Measurements from ENCODE around the gene NRDE2. TPM values are rescaled to one million over a fixed set of nuclear protein-coding genes. Genes with fewer than 3 reads are reported as not detected.

NRDE2 gene
- polyA plus RNA-seq, 4 donors: 11.2 to 20.0 (median 16.3) TPM

GRCh38 chr14:90290337-90291011 lies 41.3 kb downstream of the NRDE2 start:
- H3K27ac ChIP-seq (ENCODE audit: low read depth in 1 of 3, low read length in 2 of 3): no peak overlapping the region
- no peaks in the 10 kb centered on the region for H3K27me3 ChIP-seq (ENCODE audit: control insufficient read depth in 3 of 3, insufficient read depth in 3 of 3, low read length in 3 of 3)
- H3K4me3 ChIP-seq (ENCODE audit: low read depth in 1 of 3, low read length in 3 of 3): no peak overlapping the region
- no peak for FAIRE-seq
- H3K4me1 ChIP-seq (ENCODE audit: control insufficient read depth in 3 of 3, insufficient read depth in 2 of 3, low read depth in 1 of 3, low read length in 2 of 3): peaks cover 0 to 12% (median 0%) of the 10 kb centered on the region in 3 donors
- 91 to 96% (median 95%) methylated on average over 6 of the region's 6 CpGs for WGBS, 3 donors
- no peak for DNase-seq
- H3K9me3 ChIP-seq (ENCODE audit: control insufficient read depth in 2 of 2, insufficient read depth in 1 of 2, low read depth in 1 of 2, low read length in 1 of 2): no peaks in the 10 kb centered on the region
- peaks cover 21 to 59% (median 22%) of the 10 kb centered on the region in 3 donors for H3K36me3 ChIP-seq (ENCODE audit: control insufficient read depth in 3 of 3, insufficient read depth in 2 of 3, low read depth in 1 of 3, low read length in 3 of 3)

GRCh38 chr14:90288651-90289355 lies 42.9 kb downstream of the NRDE2 start:
- DNase-seq (peak; percentile 34 to 80), FAIRE-seq (no peak)
- 32 to 59% (median 33%) methylated on average over 12 of the region's 12 CpGs for WGBS, 3 donors
- Histone ChIP-seq H3K4me1 (ENCODE audit: control insufficient read depth in 3 of 3, insufficient read depth in 2 of 3, low read depth in 1 of 3, low read length in 2 of 3) (peaks cover 0 to 12% (median 0%) of the 10 kb centered on the region in 3 donors), H3K36me3 (ENCODE audit: control insufficient read depth in 3 of 3, insufficient read depth in 2 of 3, low read depth in 1 of 3, low read length in 3 of 3) (peaks cover 20 to 67% (median 26%) of the 10 kb centered on the region in 3 donors), H3K27ac (ENCODE audit: low read depth in 1 of 3, low read length in 2 of 3) (peak overlapping the region in 1 of 3 donors; percentile 42), H3K27me3 (ENCODE audit: control insufficient read depth in 3 of 3, insufficient read depth in 3 of 3, low read length in 3 of 3) (no peaks in the 10 kb centered on the region), H3K4me3 (ENCODE audit: low read depth in 1 of 3, low read length in 3 of 3) (no peak overlapping the region), H3K9me3 (ENCODE audit: control insufficient read depth in 2 of 2, insufficient read depth in 1 of 2, low read depth in 1 of 2, low read length in 1 of 2) (no peaks in the 10 kb centered on the region)

- Histone ChIP-seq H3K4me1 (ENCODE audit: control insufficient read depth in 3 of 3, insufficient read depth in 2 of 3, low read depth in 1 of 3, low read length in 2 of 3) (peaks cover 0 to 12% (median 0%) of the 10 kb centered on the region in 3 donors), H3K9me3 (ENCODE audit: control insufficient read depth in 2 of 2, insufficient read depth in 1 of 2, low read depth in 1 of 2, low read length in 1 of 2) (no peaks in the 10 kb centered on the region), H3K27me3 (ENCODE audit: control insufficient read depth in 3 of 3, insufficient read depth in 3 of 3, low read length in 3 of 3) (no peaks in the 10 kb centered on the region), H3K36me3 (ENCODE audit: control insufficient read depth in 3 of 3, insufficient read depth in 2 of 3, low read depth in 1 of 3, low read length in 3 of 3) (peaks cover 20 to 74% (median 24%) of the 10 kb centered on the region in 3 donors), H3K27ac (ENCODE audit: low read depth in 1 of 3, low read length in 2 of 3) (no peak overlapping the region), H3K4me3 (ENCODE audit: low read depth in 1 of 3, low read length in 3 of 3) (no peak overlapping the region)
- no peak for FAIRE-seq
- 69 to 77% (median 74%) methylated on average over 14 of the region's 14 CpGs for WGBS, 3 donors
- no peak for DNase-seq
These were observed 44.0 kb downstream of the NRDE2 start for GRCh38 chr14:90287791-90288190.

GRCh38 chr14:90281756-90282155 lies 50.0 kb downstream of the NRDE2 start:
- Histone ChIP-seq H3K27ac (ENCODE audit: low read depth in 1 of 3, low read length in 2 of 3) (no peak overlapping the region), H3K27me3 (ENCODE audit: control insufficient read depth in 3 of 3, insufficient read depth in 3 of 3, low read length in 3 of 3) (no peaks in the 10 kb centered on the region), H3K4me1 (ENCODE audit: control insufficient read depth in 3 of 3, insufficient read depth in 2 of 3, low read depth in 1 of 3, low read length in 2 of 3) (no peaks in the 10 kb centered on the region), H3K36me3 (ENCODE audit: control insufficient read depth in 3 of 3, insufficient read depth in 2 of 3, low read depth in 1 of 3, low read length in 3 of 3) (peaks cover 2 to 79% (median 14%) of the 10 kb centered on the region in 3 donors), H3K4me3 (ENCODE audit: low read depth in 1 of 3, low read length in 3 of 3) (no peak overlapping the region), H3K9me3 (ENCODE audit: control insufficient read depth in 2 of 2, insufficient read depth in 1 of 2, low read depth in 1 of 2, low read length in 1 of 2) (no peaks in the 10 kb centered on the region)
- no peak for FAIRE-seq
- DNase-seq: no peak

- Histone ChIP-seq H3K9me3 (ENCODE audit: control insufficient read depth in 2 of 2, insufficient read depth in 1 of 2, low read depth in 1 of 2, low read length in 1 of 2) (no peaks in the 10 kb centered on the region), H3K27me3 (ENCODE audit: control insufficient read depth in 3 of 3, insufficient read depth in 3 of 3, low read length in 3 of 3) (no peaks in the 10 kb centered on the region), H3K27ac (ENCODE audit: low read depth in 1 of 3, low read length in 2 of 3) (no peak overlapping the region), H3K36me3 (ENCODE audit: control insufficient read depth in 3 of 3, insufficient read depth in 2 of 3, low read depth in 1 of 3, low read length in 3 of 3) (peaks cover 2 to 79% (median 14%) of the 10 kb centered on the region in 3 donors), H3K4me3 (ENCODE audit: low read depth in 1 of 3, low read length in 3 of 3) (no peak overlapping the region), H3K4me1 (ENCODE audit: control insufficient read depth in 3 of 3, insufficient read depth in 2 of 3, low read depth in 1 of 3, low read length in 2 of 3) (no peaks in the 10 kb centered on the region)
- WGBS, 3 donors: 87 to 92% (median 87%) methylated on average over 8 of the region's 8 CpGs
- no peak for FAIRE-seq
- no peak for DNase-seq
These were observed 50.5 kb downstream of the NRDE2 start for GRCh38 chr14:90281261-90281660.

- peaks cover 2 to 77% (median 15%) of the 10 kb centered on the region in 3 donors for H3K36me3 ChIP-seq (ENCODE audit: control insufficient read depth in 3 of 3, insufficient read depth in 2 of 3, low read depth in 1 of 3, low read length in 3 of 3)
- no peak overlapping the region for H3K27ac ChIP-seq (ENCODE audit: low read depth in 1 of 3, low read length in 2 of 3)
- no peaks in the 10 kb centered on the region for H3K4me1 ChIP-seq (ENCODE audit: control insufficient read depth in 3 of 3, insufficient read depth in 2 of 3, low read depth in 1 of 3, low read length in 2 of 3)
- DNase-seq (no peak), FAIRE-seq (no peak)
- H3K4me3 ChIP-seq (ENCODE audit: low read depth in 1 of 3, low read length in 3 of 3): no peak overlapping the region
- no peaks in the 10 kb centered on the region for H3K9me3 ChIP-seq (ENCODE audit: control insufficient read depth in 2 of 2, insufficient read depth in 1 of 2, low read depth in 1 of 2, low read length in 1 of 2)
- 95 to 97% (median 96%) methylated on average over 7 of the region's 7 CpGs for whole genome bisulfite sequencing, 3 donors
- H3K27me3 ChIP-seq (ENCODE audit: control insufficient read depth in 3 of 3, insufficient read depth in 3 of 3, low read length in 3 of 3): no peaks in the 10 kb centered on the region
These were observed 51.6 kb downstream of the NRDE2 start for GRCh38 chr14:90280096-90280495.

GRCh38 chr14:90278199-90279175 lies 53.3 kb downstream of the NRDE2 start:
- H3K27me3 ChIP-seq (ENCODE audit: control insufficient read depth in 3 of 3, insufficient read depth in 3 of 3, low read length in 3 of 3): no peaks in the 10 kb centered on the region
- WGBS, 3 donors: 91 to 92% (median 92%) methylated on average over 35 of the region's 35 CpGs
- no peak for FAIRE-seq
- H3K27ac ChIP-seq (ENCODE audit: low read depth in 1 of 3, low read length in 2 of 3): no peak overlapping the region
- DNase-seq: no peak
- H3K4me3 ChIP-seq (ENCODE audit: low read depth in 1 of 3, low read length in 3 of 3): no peak overlapping the region
- no peaks in the 10 kb centered on the region for H3K9me3 ChIP-seq (ENCODE audit: control insufficient read depth in 2 of 2, insufficient read depth in 1 of 2, low read depth in 1 of 2, low read length in 1 of 2)
- H3K36me3 ChIP-seq (ENCODE audit: control insufficient read depth in 3 of 3, insufficient read depth in 2 of 3, low read depth in 1 of 3, low read length in 3 of 3): peaks cover 2 to 76% (median 20%) of the 10 kb centered on the region in 3 donors
- no peaks in the 10 kb centered on the region for H3K4me1 ChIP-seq (ENCODE audit: control insufficient read depth in 3 of 3, insufficient read depth in 2 of 3, low read depth in 1 of 3, low read length in 2 of 3)

GRCh38 chr14:90277581-90278198 lies 54.1 kb downstream of the NRDE2 start:
- 91 to 98% (median 93%) methylated on average over 24 of the region's 24 CpGs for WGBS, 3 donors
- Histone ChIP-seq H3K4me1 (ENCODE audit: control insufficient read depth in 3 of 3, insufficient read depth in 2 of 3, low read depth in 1 of 3, low read length in 2 of 3) (no peaks in the 10 kb centered on the region), H3K9me3 (ENCODE audit: control insufficient read depth in 2 of 2, insufficient read depth in 1 of 2, low read depth in 1 of 2, low read length in 1 of 2) (no peaks in the 10 kb centered on the region), H3K36me3 (ENCODE audit: control insufficient read depth in 3 of 3, insufficient read depth in 2 of 3, low read depth in 1 of 3, low read length in 3 of 3) (peaks cover 2 to 75% (median 24%) of the 10 kb centered on the region in 3 donors), H3K4me3 (ENCODE audit: low read depth in 1 of 3, low read length in 3 of 3) (no peak overlapping the region), H3K27me3 (ENCODE audit: control insufficient read depth in 3 of 3, insufficient read depth in 3 of 3, low read length in 3 of 3) (no peaks in the 10 kb centered on the region), H3K27ac (ENCODE audit: low read depth in 1 of 3, low read length in 2 of 3) (no peak overlapping the region)
- DNase-seq (no peak), FAIRE-seq (no peak)
